H1 (cell line): ENCODE data around the gene ARHGDIG. TPM values are rescaled to one million over a fixed set of nuclear protein-coding genes. Genes with fewer than 3 reads are reported as not detected.

ENCODE experiments used
- CTCF ChIA-PET: fragments of 300-600 bp; sonication (Branson Sonifier 250); formaldehyde crosslinking; loops from one replicate; lab custom pipeline; 2021; ENCODE audit not compliant: partially characterized antibody; lab: Charles Lee
- POLR2A ChIA-PET: fragments of 300-600 bp; sonication (Branson Sonifier 250); formaldehyde crosslinking; loops from one replicate; lab custom pipeline; 2021; ENCODE audit warnings: inconsistent platforms; ENCODE audit not compliant: partially characterized antibody; lab: Charles Lee
- DNase-seq, 2 experiments: peaks; one replicate each; pipeline versions ENCODE4 v3.0.0 to v3.0.0-alpha.2; 2010 to 2022; ENCODE audit warnings: low spot score in 2 of 2, low read depth in 1 of 2, mixed read lengths in 1 of 2
- FAIRE-seq: peaks from 2 replicates; lab custom pipeline; 2011; peaks lifted over from hg19 to GRCh38; lab: Jason Lieb, UNC
- H2AFZ ChIP-seq: 2 replicates; pipeline ENCODE4 v1.8.1; 2012; ENCODE audit warnings: low read length, inconsistent platforms
- H2AK5ac ChIP-seq: 2 replicates; pipeline ENCODE4 v1.6.1; 2013; ENCODE audit warnings: low read depth, low read length
- H2BK120ac ChIP-seq: replicated peaks from 2 replicates; pipeline ENCODE3; 2013; ENCODE audit warnings: low read depth, low read length, inconsistent platforms
- H2BK12ac ChIP-seq: 2 replicates; pipeline ENCODE4 v1.6.1; 2013; ENCODE audit warnings: low read depth, low read length
- H2BK15ac ChIP-seq: 2 replicates; pipeline ENCODE4 v1.6.1; 2013; ENCODE audit warnings: low read length
- H2BK20ac ChIP-seq: 2 replicates; pipeline ENCODE4 v1.6.1; 2013; ENCODE audit warnings: low read length
- H2BK5ac ChIP-seq: 2 replicates; pipeline ENCODE4 v1.6.1; 2013; ENCODE audit warnings: low read depth, low read length
- H3K14ac ChIP-seq: 2 replicates; pipeline ENCODE4 v1.6.1; 2013; ENCODE audit warnings: inconsistent platforms; ENCODE audit not compliant: insufficient read length
- H3K18ac ChIP-seq: 2 replicates; pipeline ENCODE4 v1.6.1; 2013; ENCODE audit warnings: low read length; ENCODE audit errors: extremely low read depth
- H3K23ac ChIP-seq: 2 replicates; pipeline ENCODE4 v1.6.1; 2013; ENCODE audit warnings: inconsistent platforms; ENCODE audit not compliant: insufficient read length
- H3K23me2 ChIP-seq: 2 replicates; pipeline ENCODE4 v1.6.1; 2013; ENCODE audit warnings: low read depth, low read length
- H3K27ac ChIP-seq: 2 replicates; pipeline ENCODE4 v1.6.1; 2011; ENCODE audit warnings: low read depth, low read length, inconsistent platforms
- H3K27me3 ChIP-seq, 4 experiments: replicated peaks in 1 of 4; 1 replicate in 1 of 4; 2 replicates in 3 of 4; pipeline versions ENCODE4 v1.6.1 to v1.8.1; 2011 to 2013; ENCODE audit warnings: low read length in 3 of 4, mild to moderate bottlenecking in 3 of 4, inconsistent platforms in 2 of 4, mixed read lengths in 2 of 4, moderate library complexity in 1 of 4; ENCODE audit not compliant: control insufficient read depth in 3 of 4, insufficient read depth in 3 of 4; ENCODE audit errors: extremely low read depth in 1 of 4
- H3K36me3 ChIP-seq, 4 experiments: 2 replicates each; pipeline versions ENCODE4 v1.6.1 to v1.8.1; 2011 to 2013; ENCODE audit warnings: mild to moderate bottlenecking in 4 of 4, low read length in 3 of 4, moderate library complexity in 2 of 4, control low read depth in 1 of 4, inconsistent platforms in 1 of 4; ENCODE audit not compliant: insufficient read depth in 4 of 4, control insufficient read depth in 2 of 4
- H3K4ac ChIP-seq: replicated peaks from 2 replicates; pipeline ENCODE3; 2013; ENCODE audit warnings: low read length, low read depth, mixed read lengths, inconsistent platforms; ENCODE audit not compliant: insufficient read length
- H3K4me1 ChIP-seq, 4 experiments: replicated peaks in 1 of 4; 1 replicate in 1 of 4; 2 replicates in 3 of 4; pipeline versions ENCODE4 v1.6.1 to v1.8.1; 2011 to 2013; ENCODE audit warnings: low read length in 3 of 4, inconsistent platforms in 2 of 4, mixed read lengths in 1 of 4; ENCODE audit not compliant: insufficient read depth in 4 of 4, control insufficient read depth in 3 of 4
- H3K4me2 ChIP-seq, 2 experiments: 2 replicates each; pipeline versions ENCODE4 v1.6.1 to v1.8.1; 2011 to 2013; ENCODE audit warnings: low read depth in 2 of 2, low read length in 2 of 2, control low read depth in 1 of 2, inconsistent platforms in 1 of 2, mild to moderate bottlenecking in 1 of 2; ENCODE audit not compliant: insufficient read depth in 1 of 2
- H3K4me3 ChIP-seq, 4 experiments: fragments of 200-600, 300-600 bp in 1 of 4; sonication (generic), shearing (Covaris generic), sonication (Bioruptor Twin) in 1 of 4; 2 replicates each; pipeline versions ENCODE4 v1.5.1 to v1.8.1; 2011 to 2016; ENCODE audit warnings: low read length in 4 of 4, low read depth in 3 of 4, control low read depth in 2 of 4, inconsistent platforms in 2 of 4, mild to moderate bottlenecking in 2 of 4, mixed read lengths in 1 of 4, moderate library complexity in 1 of 4; ENCODE audit not compliant: insufficient read depth in 2 of 4; ENCODE audit errors: extremely low read depth in 1 of 4
- H3K56ac ChIP-seq: replicated peaks from 2 replicates; pipeline ENCODE3; 2013; ENCODE audit warnings: low read depth, mild to moderate bottlenecking, mixed read lengths, low read length, inconsistent platforms; ENCODE audit not compliant: insufficient read length
- H3K79me1 ChIP-seq: 2 replicates; pipeline ENCODE4 v1.6.1; 2013; ENCODE audit warnings: low read depth, low read length, control low read depth
- H3K79me2 ChIP-seq, 2 experiments: 2 replicates each; pipeline versions ENCODE4 v1.6.1 to v1.8.1; 2012 to 2013; ENCODE audit warnings: low read length in 2 of 2, mild to moderate bottlenecking in 2 of 2, inconsistent platforms in 1 of 2; ENCODE audit not compliant: insufficient read depth in 2 of 2, control insufficient read depth in 1 of 2
- H3K9ac ChIP-seq, 4 experiments: replicated peaks in 1 of 4; 1 replicate in 1 of 4; 2 replicates in 3 of 4; pipeline versions ENCODE4 v1.6.1 to v1.8.1; 2011 to 2013; ENCODE audit warnings: low read depth in 3 of 4, low read length in 3 of 4, control low read depth in 2 of 4, mild to moderate bottlenecking in 2 of 4, moderate library complexity in 2 of 4, inconsistent platforms in 1 of 4; ENCODE audit errors: extremely low read depth in 1 of 4
- H3K9me3 ChIP-seq, 2 experiments: 2 replicates each; pipeline versions ENCODE4 v1.6.1 to v1.8.1; 2012 to 2013; ENCODE audit warnings: mild to moderate bottlenecking in 2 of 2, moderate library complexity in 2 of 2, control low read depth in 1 of 2, inconsistent platforms in 1 of 2, low read depth in 1 of 2, low read length in 1 of 2, mixed read lengths in 1 of 2; ENCODE audit not compliant: insufficient read depth in 2 of 2
- H4K20me1 ChIP-seq, 2 experiments: replicated peaks in 1 of 2; 2 replicates each; pipeline versions ENCODE3 to v1.8.1; 2011 to 2013; ENCODE audit warnings: inconsistent platforms in 2 of 2, low read length in 2 of 2, mild to moderate bottlenecking in 1 of 2; ENCODE audit not compliant: insufficient read depth in 2 of 2, control insufficient read depth in 1 of 2
- H4K5ac ChIP-seq: 2 replicates; pipeline ENCODE4 v1.6.1; 2013; ENCODE audit warnings: low read length, low read depth, mixed read lengths, inconsistent platforms; ENCODE audit not compliant: insufficient read length
- H4K8ac ChIP-seq: 2 replicates; pipeline ENCODE4 v1.8.0; 2013; ENCODE audit warnings: mild to moderate bottlenecking, moderate library complexity, low read length, inconsistent platforms; ENCODE audit not compliant: insufficient read depth; ENCODE audit errors: extremely low read depth
- H4K91ac ChIP-seq: replicated peaks from 2 replicates; pipeline ENCODE3; 2013; ENCODE audit warnings: low read length, mixed read lengths, inconsistent platforms; ENCODE audit not compliant: insufficient read length
- CBX5 ChIP-seq: fragments of 300-800, 300-1000 bp; sonication (generic); IDR thresholded peaks from 2 replicates; pipeline ENCODE4 v1.7.1; 2016; ENCODE audit warnings: antibody characterized with exemption, low read length, low read depth
- CHD1 ChIP-seq: IDR thresholded peaks from 2 replicates; pipeline ENCODE4 v1.6.1; 2012; ENCODE audit warnings: low read depth, low read length, improper control_type of control experiment
- E2F6 ChIP-seq: IDR thresholded peaks from 2 replicates; pipeline ENCODE4 v1.6.1; 2012; ENCODE audit warnings: inconsistent platforms
- FOSL1 ChIP-seq: IDR thresholded peaks from 2 replicates; pipeline ENCODE4 v1.6.1; 2011; ENCODE audit warnings: mild to moderate bottlenecking, low read depth, low read length, moderate library complexity; ENCODE audit not compliant: insufficient read depth
- KDM4A ChIP-seq: IDR thresholded peaks from one replicate; pipeline ENCODE4 v1.7.1; 2012; ENCODE audit warnings: low read depth, mild to moderate bottlenecking, moderate library complexity, low read length, inconsistent platforms; ENCODE audit not compliant: severe bottlenecking
- NANOG ChIP-seq: IDR thresholded peaks from 2 replicates; pipeline ENCODE4 v1.6.1; 2011; ENCODE audit warnings: low read length, low read depth, mild to moderate bottlenecking, inconsistent platforms; ENCODE audit not compliant: insufficient read depth, poor library complexity, severe bottlenecking
- POLR2A ChIP-seq, 2 experiments: IDR thresholded peaks; 1 replicate in 1 of 2; 2 replicates in 1 of 2; pipeline ENCODE4 v1.6.1; 2011; ENCODE audit warnings: low read depth in 2 of 2, low read length in 2 of 2, mild to moderate bottlenecking in 2 of 2; ENCODE audit errors: control extremely low read depth in 1 of 2
- POU5F1 ChIP-seq: IDR thresholded peaks from 2 replicates; pipeline ENCODE4 v1.6.1; 2011; ENCODE audit warnings: low read depth, mild to moderate bottlenecking, low read length, moderate library complexity
- RAD21 ChIP-seq, 2 experiments: IDR thresholded peaks in 1 of 2; conservative IDR thresholded peaks in 1 of 2; 2 replicates each; pipeline ENCODE4 v1.6.1; 2011; ENCODE audit warnings: low read depth in 2 of 2, low read length in 2 of 2, improper control_type of control experiment in 1 of 2, inconsistent platforms in 1 of 2, mild to moderate bottlenecking in 1 of 2, moderate library complexity in 1 of 2
- RXRA ChIP-seq: IDR thresholded peaks from 2 replicates; pipeline ENCODE4 v1.6.1; 2011; ENCODE audit warnings: low read depth, mild to moderate bottlenecking, low read length, moderate library complexity; ENCODE audit not compliant: insufficient read depth
- SP2 ChIP-seq: IDR thresholded peaks from 2 replicates; pipeline ENCODE4 v1.6.1; 2012; ENCODE audit warnings: mild to moderate bottlenecking, low read length, inconsistent platforms
- TBP ChIP-seq: IDR thresholded peaks from 2 replicates; pipeline ENCODE4 v1.6.1; 2011; ENCODE audit warnings: low read depth, low read length, improper control_type of control experiment
- WGBS, 2 experiments: shearing (Covaris generic) in 1 of 2; methylation state at CpG; one replicate each; pipeline versions ENCODE4 v1.1.6 to v1.1.7; 2013 to 2015; ENCODE audit warnings: low lambda C conversion rate in 2 of 2, mixed read lengths in 2 of 2, inconsistent platforms in 1 of 2, low coverage in 1 of 2, missing lambda C conversion rate in 1 of 2; ENCODE audit not compliant: insufficient replicate concordance in 2 of 2, insufficient coverage in 1 of 2, insufficient read length in 1 of 2; ENCODE audit errors: extremely low coverage in 1 of 2, missing lambda C conversion rate in 1 of 2; 5-methylcytosine and 5-hydroxymethylcytosine counted together
- polyA plus RNA-seq, 7 experiments: library from polyadenylated mRNA; depleted of rRNA in 3 of 7; stranded (reverse) in 5 of 7; unstranded in 2 of 7; fragments of >200 nt in 5 of 7; fragments of 200-250 nt in 2 of 7; gene quantifications; 1 replicate in 5 of 7; 2 replicates in 1 of 7; 4 replicates in 1 of 7; pipeline versions ENCODE4 v1.2.1 to v1.2.3, GENCODE V29; 2011 to 2013; ENCODE audit warnings: missing spikeins in 2 of 7, mixed read lengths in 2 of 7
- total RNA-seq: library from RNA; stranded (reverse); fragmentation: NEBNext Ultra II Directional; extraction: Animal tissue kit (Norgen Biotek cat#: 25700); gene quantifications from 2 replicates; pipeline ENCODE4 v1.2.1, GENCODE V29; 2021
- TF ChIP-seq, protein P1 (sequence below): IDR thresholded peaks from 2 replicates; pipeline ENCODE4 v1.6.1; 2011; ENCODE audit warnings: low read depth, mild to moderate bottlenecking, low read length; ENCODE audit not compliant: insufficient read depth

ARHGDIG gene
- total and polyA plus RNA-seq, 2 of the 8 experiments (the other 6 are each of a cell fraction or from before 2014, with no cell fraction given), result 1.2 to 2.9 TPM

DNA sequence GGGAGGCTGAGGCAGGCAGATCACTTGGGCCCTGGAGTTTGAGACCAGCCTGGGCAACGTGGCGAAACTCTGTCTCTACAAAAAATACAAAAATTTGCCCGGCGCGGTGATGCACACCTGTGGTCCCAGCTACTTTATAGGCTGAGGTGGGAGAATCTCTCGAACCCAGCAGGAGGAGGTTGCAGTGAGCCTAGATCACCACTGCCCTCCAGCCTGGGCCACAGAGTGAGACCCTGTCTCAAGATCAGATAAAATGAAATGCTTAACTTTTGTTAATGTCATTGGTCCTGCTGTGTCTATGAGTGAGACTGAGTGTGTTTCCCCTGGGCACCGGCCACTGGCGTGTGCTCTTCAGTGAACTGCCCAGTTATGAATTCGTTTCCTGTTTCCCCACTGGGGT lies 35.3 kb upstream of the ARHGDIG start:
- no peaks in the 10 kb centered on the region for H3K36me3 ChIP-seq
- H4K20me1 ChIP-seq, result peaks cover under 1 to 9% of the 10 kb centered on the region in 2 experiments
- H3K9me3 ChIP-seq, result no peaks in the 10 kb centered on the region
- H3K27ac ChIP-seq, result no peak overlapping the region
- DNase-seq (no peak), FAIRE-seq (no peak)
- no peak overlapping the region for H4K91ac ChIP-seq
- no peak overlapping the region for H2BK20ac ChIP-seq
- no peak overlapping the region for H3K4me2 ChIP-seq
- no peak overlapping the region for H4K5ac ChIP-seq
- WGBS, 2 experiments, result 94% methylated on average over 9 of the region's 9 CpGs; no CpG with 5 or more reads in 1 of the 2 experiments
- H3K56ac ChIP-seq, result no peak overlapping the region
- ChIA-PET CTCF (interaction anchor here (0.9 to 1.5 kb wide), 4 partner anchors 9 to 105 kb away, joined by 3 read pairs; no protein-coding TSS in a partner anchor), POLR2A (interaction anchor here (1.3 to 5.0 kb wide), 2 partner anchors 16 to 37 kb away, joined by 4 to 26 read pairs; partner anchors contain the start of gene LUC7L)
- no peak overlapping the region for H2AFZ ChIP-seq
- no peak overlapping the region for H3K18ac ChIP-seq
- H2AK5ac ChIP-seq, result no peak overlapping the region
- no peak overlapping the region for H3K9ac ChIP-seq
- H2BK120ac ChIP-seq, result no peak overlapping the region
- no peak overlapping the region for H2BK12ac ChIP-seq
- H3K4ac ChIP-seq, result no peak overlapping the region
- H2BK15ac ChIP-seq, result no peak overlapping the region
- no peak overlapping the region for H3K14ac ChIP-seq
- H3K79me1 ChIP-seq, result peaks cover 3% of the 10 kb centered on the region
- H4K8ac ChIP-seq, result no peak overlapping the region
- no peak overlapping the region for H2BK5ac ChIP-seq
- H3K23ac ChIP-seq, result no peak overlapping the region
- H3K4me1 ChIP-seq, result no peaks in the 10 kb centered on the region
- H3K23me2 ChIP-seq, result no peaks in the 10 kb centered on the region
- H3K27me3 ChIP-seq, result no peaks in the 10 kb centered on the region
- peaks cover 0 to 32% of the 10 kb centered on the region in 2 experiments; a peak in 2 of 4 replicates for H3K79me2 ChIP-seq
- no peak overlapping the region for H3K4me3 ChIP-seq
- TF ChIP-seq CBX5 (no peak), E2F6 (no peak), FOSL1 (no peak), TBP (no peak), RAD21 (IDR thresholded peaks at IDR 0.05 in 1 of 2, conservative IDR thresholded peaks at IDR 0.05 in 1 of 2; ENCODE audit: low read depth in 2 of 2, low read length in 2 of 2) (no peak), POLR2A (IDR thresholded peaks at IDR 0.05; ENCODE audit: control extremely low read depth in 1 of 2, low read depth in 2 of 2, low read length in 2 of 2) (no peak), NANOG (no peak), RXRA (no peak), SP2 (no peak), POU5F1 (no peak), CHD1 (no peak), KDM4A (no peak)
- TF ChIP-seq, protein P1, sequence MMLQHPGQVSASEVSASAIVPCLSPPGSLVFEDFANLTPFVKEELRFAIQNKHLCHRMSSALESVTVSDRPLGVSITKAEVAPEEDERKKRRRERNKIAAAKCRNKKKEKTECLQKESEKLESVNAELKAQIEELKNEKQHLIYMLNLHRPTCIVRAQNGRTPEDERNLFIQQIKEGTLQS, result no peak
